Glutamatergic neuron (in vitro differentiated cells): ENCODE results near the gene COG1. TPM values are rescaled to one million over a fixed set of nuclear protein-coding genes. Genes with fewer than 3 reads are reported as not detected.

Experiments
- DNase-seq: peaks from one replicate; pipeline ENCODE4 v3.0.0; 2022
- H3K27ac Mint-ChIP-seq: one replicate; pipeline ENCODE4 v1.8.0; 2020; ENCODE audit warnings: mild to moderate bottlenecking, mixed read lengths, inconsistent platforms; ENCODE audit not compliant: unreplicated experiment
- H3K27me3 Mint-ChIP-seq: one replicate; pipeline ENCODE4 v1.8.0; 2020; ENCODE audit warnings: mild to moderate bottlenecking, moderate library complexity, mixed read lengths, inconsistent platforms; ENCODE audit not compliant: unreplicated experiment
- H3K36me3 Mint-ChIP-seq: one replicate; pipeline ENCODE4 v1.8.0; 2020; ENCODE audit warnings: mild to moderate bottlenecking, mixed read lengths, inconsistent platforms; ENCODE audit not compliant: unreplicated experiment
- H3K4me1 Mint-ChIP-seq: one replicate; pipeline ENCODE4 v1.8.0; 2020; ENCODE audit warnings: mild to moderate bottlenecking, low read depth, mixed read lengths, inconsistent platforms; ENCODE audit not compliant: unreplicated experiment
- H3K4me3 Mint-ChIP-seq: one replicate; pipeline ENCODE4 v1.8.0; 2020; ENCODE audit warnings: mild to moderate bottlenecking, mixed read lengths, inconsistent platforms; ENCODE audit not compliant: unreplicated experiment
- H3K9me3 Mint-ChIP-seq: one replicate; pipeline ENCODE4 v1.8.0; 2020; ENCODE audit warnings: mild to moderate bottlenecking, moderate library complexity, mixed read lengths, inconsistent platforms; ENCODE audit not compliant: unreplicated experiment
- CTCF ChIP-seq: fragments of 200-600 bp; sonication (generic); IDR thresholded peaks from one replicate; pipeline ENCODE4 v1.5.0; 2021; ENCODE audit not compliant: partially characterized antibody, unreplicated experiment
- total RNA-seq: library from RNA; stranded (reverse); fragmentation: NEBNext Ultra II Directional; extraction: Animal tissue kit (Norgen Biotek cat#: 25700); gene quantifications from one replicate; pipeline ENCODE4 v1.2.1, GENCODE V29; 2021; ENCODE audit not compliant: unreplicated experiment

Gene COG1
- total RNA-seq, 1 donor from 2014 or later, result 43.1 TPM

GRCh38 chr17:73151916-73152632, 40.8 kb upstream of the COG1 start:
- Mint-ChIP-seq H3K27me3 (peaks cover 7% of the 10 kb centered on the region), H3K4me1 (peaks cover 19% of the 10 kb centered on the region), H3K9me3 (peaks cover 19% of the 10 kb centered on the region), H3K36me3 (peaks cover 14% of the 10 kb centered on the region), H3K27ac (no peak overlapping the region), H3K4me3 (no peak overlapping the region)
- no peak for DNase-seq
- no peak for TF ChIP-seq CTCF

GRCh38 chr17:73155410-73156165, 37.3 kb upstream of the COG1 start:
- Mint-ChIP-seq H3K27ac (peak overlapping the region; percentile 89), H3K4me3 (peak overlapping the region; percentile 27)

GRCh38 chr17:73156166-73156840, 36.6 kb upstream of the COG1 start:
- Mint-ChIP-seq H3K36me3 (no peaks in the 10 kb centered on the region), H3K27me3 (no peaks in the 10 kb centered on the region), H3K4me1 (peaks cover 40% of the 10 kb centered on the region), H3K4me3 (peak overlapping the region; percentile 49), H3K9me3 (peaks cover 9% of the 10 kb centered on the region), H3K27ac (peak overlapping the region; percentile 89)
- peak; percentile 89 for DNase-seq
- peak; percentile 84 for TF ChIP-seq CTCF

More at GRCh38 chr17:73155410-73156165, 37.3 kb upstream of the COG1 start:
- no peaks in the 10 kb centered on the region for H3K27me3 Mint-ChIP-seq
- peaks cover 33% of the 10 kb centered on the region for H3K4me1 Mint-ChIP-seq
- peaks cover 2% of the 10 kb centered on the region for H3K36me3 Mint-ChIP-seq
- peak; percentile 56 for DNase-seq
- H3K9me3 Mint-ChIP-seq, result peaks cover 9% of the 10 kb centered on the region
- TF ChIP-seq CTCF, result no peak

- Mint-ChIP-seq H3K4me1 (peaks cover 43% of the 10 kb centered on the region), H3K4me3 (peak overlapping the region; percentile 30), H3K36me3 (no peaks in the 10 kb centered on the region), H3K9me3 (peaks cover 9% of the 10 kb centered on the region), H3K27ac (peak overlapping the region; percentile 89), H3K27me3 (no peaks in the 10 kb centered on the region)
- DNase-seq, result no peak
- no peak for TF ChIP-seq CTCF
These were observed 35.9 kb upstream of the COG1 start for GRCh38 chr17:73156887-73157520.
